HEK293 (cell line): ENCODE measurements around the gene LRRC8D.

Experiments used
- CTCF ChIA-PET: fragments of 350-600 bp; formaldehyde crosslinking; extraction: SDS; loops from one replicate; lab custom pipeline; 2021; ENCODE audit warnings: antibody characterized with exemption; lab: Yijun Ruan, JAX
- POLR2A ChIA-PET: fragments of 300-600 bp; formaldehyde crosslinking; extraction: SDS; loops from one replicate; lab custom pipeline; 2020; ENCODE audit warnings: antibody characterized with exemption, inconsistent platforms; lab: Yijun Ruan, JAX
- H3K27ac ChIP-seq: fragments of 200-500 bp; sonication (Bioruptor generic); 2 replicates; pipeline ENCODE4 v1.5.1; 2014; ENCODE audit warnings: low read depth, low read length, control low read depth, inconsistent platforms; ENCODE audit errors: extremely low read depth
- H3K36me3 ChIP-seq, 2 experiments: fragments of 200-500 bp in 1 of 2; sonication (Bioruptor generic) in 1 of 2; 1 replicate in 1 of 2; 2 replicates in 1 of 2; pipeline ENCODE4 v1.5.1; 2014 to 2017; ENCODE audit warnings: inconsistent platforms in 2 of 2, low read length in 2 of 2; ENCODE audit not compliant: control insufficient read depth in 2 of 2, insufficient read depth in 1 of 2
- H3K4me1 ChIP-seq: fragments of 200-500 bp; sonication (Bioruptor generic); 2 replicates; pipeline ENCODE4 v1.5.1; 2014; ENCODE audit warnings: mild to moderate bottlenecking, low read length, inconsistent platforms; ENCODE audit not compliant: control insufficient read depth, insufficient read depth
- H3K4me3 ChIP-seq: 2 replicates; pipeline ENCODE4 v1.5.1; 2011; ENCODE audit warnings: low read depth, mild to moderate bottlenecking, control low read depth, low read length, moderate library complexity
- H3K9me3 ChIP-seq: fragments of 200-500 bp; sonication (Bioruptor generic); 2 replicates; pipeline ENCODE4 v1.5.1; 2014; ENCODE audit warnings: low read depth, low read length, inconsistent platforms; ENCODE audit not compliant: control insufficient read depth, insufficient read depth
- IKZF3 ChIP-seq: fragments of 450-650 bp; IDR thresholded peaks from 2 replicates; pipeline ENCODE4 v1.5.0; 2018; ENCODE audit warnings: missing biosample characterization, mild to moderate bottlenecking, missing genetic modification characterization, moderate library complexity
- PBX3 ChIP-seq: sonication (generic); formaldehyde crosslinking; IDR thresholded peaks from 2 replicates; pipeline ENCODE4 v1.8.1; 2022; ENCODE audit warnings: mild to moderate bottlenecking, moderate library complexity, missing genetic modification reagents
- PRDM1 ChIP-seq: fragments of 450-650 bp; formaldehyde crosslinking; IDR thresholded peaks from 2 replicates; pipeline ENCODE4; 2016; ENCODE audit warnings: missing biosample characterization, missing genetic modification characterization
- ZEB2 ChIP-seq: fragments of 450-650 bp; formaldehyde crosslinking; IDR thresholded peaks from 2 replicates; pipeline ENCODE4 v1.5.1; 2016; ENCODE audit warnings: missing biosample characterization, missing genetic modification characterization
- ZFP41 ChIP-seq: fragments of 450-650 bp; formaldehyde crosslinking; IDR thresholded peaks from 2 replicates; pipeline ENCODE4 v1.5.1; 2016; ENCODE audit warnings: missing biosample characterization, missing genetic modification characterization, borderline replicate concordance
- ZNF138 ChIP-seq: fragments of 450-650 bp; formaldehyde crosslinking; IDR thresholded peaks from 2 replicates; pipeline ENCODE4 v1.5.1; 2016; ENCODE audit warnings: missing biosample characterization, missing genetic modification characterization, borderline replicate concordance
- ZNF157 ChIP-seq: fragments of 450-650 bp; formaldehyde crosslinking; IDR thresholded peaks from 2 replicates; pipeline ENCODE4 v1.5.1; 2016; ENCODE audit warnings: missing biosample characterization, missing genetic modification characterization
- ZNF202 ChIP-seq: fragments of 450-650 bp; formaldehyde crosslinking; IDR thresholded peaks from 2 replicates; pipeline ENCODE4 v1.5.1; 2016; ENCODE audit warnings: missing biosample characterization, missing genetic modification characterization, borderline replicate concordance
- ZNF223 ChIP-seq: fragments of 450-650 bp; formaldehyde crosslinking; IDR thresholded peaks from 2 replicates; pipeline ENCODE4 v1.5.1; 2016; ENCODE audit warnings: missing biosample characterization, missing genetic modification characterization
- ZNF324 ChIP-seq: fragments of 450-650 bp; formaldehyde crosslinking; IDR thresholded peaks from 2 replicates; pipeline ENCODE4 v1.5.1; 2016; ENCODE audit warnings: missing biosample characterization, missing genetic modification characterization
- ZNF335 ChIP-seq: fragments of 450-650 bp; formaldehyde crosslinking; conservative IDR thresholded peaks from 2 replicates; pipeline ENCODE4 v1.5.1; 2016; ENCODE audit warnings: missing biosample characterization, missing genetic modification characterization
- ZNF488 ChIP-seq: fragments of 450-650 bp; formaldehyde crosslinking; IDR thresholded peaks from 2 replicates; pipeline ENCODE4 v1.5.1; 2016; ENCODE audit warnings: missing biosample characterization, missing genetic modification characterization
- ZNF645 ChIP-seq: fragments of 450-650 bp; formaldehyde crosslinking; IDR thresholded peaks from 2 replicates; pipeline ENCODE4; 2016; ENCODE audit warnings: missing biosample characterization, missing genetic modification characterization
- TF ChIP-seq, protein P1 (sequence below): fragments of 450-650 bp; formaldehyde crosslinking; IDR thresholded peaks from 2 replicates; pipeline ENCODE4 v1.5.1; 2016; ENCODE audit warnings: missing biosample characterization, missing genetic modification characterization, borderline replicate concordance
- TF ChIP-seq, protein P2 (sequence below): fragments of 450-650 bp; formaldehyde crosslinking; IDR thresholded peaks from 2 replicates; pipeline ENCODE4 v1.5.1; 2016; ENCODE audit warnings: missing biosample characterization, missing genetic modification characterization

LRRC8D gene

GRCh38 chr1:89910780-89911179, 89.9 kb downstream of the LRRC8D start:
- Histone ChIP-seq H3K27ac (no peak overlapping the region), H3K4me1 (no peaks in the 10 kb centered on the region; the same call in 1 of the 2 replicates)
- TF ChIP-seq IKZF3 (tag by site-specific recombination) (no peak), ZNF138 (tag by site-specific recombination) (no peak), ZNF223 (no peak), ZNF645 (tag by site-specific recombination) (no peak), ZFP41 (tag by site-specific recombination) (no peak), PBX3 (CRISPR knock-in tag) (no peak), ZEB2 (tag by site-specific recombination) (no peak), ZNF324 (tag by site-specific recombination) (no peak), ZNF335 (tag by site-specific recombination) (no peak), ZNF488 (tag by site-specific recombination) (no peak)
- TF ChIP-seq, all 188 proteins: peak for 0
- ChIA-PET POLR2A (interaction anchor here (0.7 kb wide), 1 partner anchor 90 kb away, joined by 4 read pairs; the partner anchor contains the start of gene LRRC8D), CTCF (interaction anchor here (1.0 kb wide), 1 partner anchor 67 kb away, joined by 5 read pairs; no protein-coding TSS in a partner anchor)
- no peaks in the 10 kb centered on the region for H3K9me3 ChIP-seq
- no peak overlapping the region for H3K4me3 ChIP-seq
- no peaks in the 10 kb centered on the region for H3K36me3 ChIP-seq

DNA sequence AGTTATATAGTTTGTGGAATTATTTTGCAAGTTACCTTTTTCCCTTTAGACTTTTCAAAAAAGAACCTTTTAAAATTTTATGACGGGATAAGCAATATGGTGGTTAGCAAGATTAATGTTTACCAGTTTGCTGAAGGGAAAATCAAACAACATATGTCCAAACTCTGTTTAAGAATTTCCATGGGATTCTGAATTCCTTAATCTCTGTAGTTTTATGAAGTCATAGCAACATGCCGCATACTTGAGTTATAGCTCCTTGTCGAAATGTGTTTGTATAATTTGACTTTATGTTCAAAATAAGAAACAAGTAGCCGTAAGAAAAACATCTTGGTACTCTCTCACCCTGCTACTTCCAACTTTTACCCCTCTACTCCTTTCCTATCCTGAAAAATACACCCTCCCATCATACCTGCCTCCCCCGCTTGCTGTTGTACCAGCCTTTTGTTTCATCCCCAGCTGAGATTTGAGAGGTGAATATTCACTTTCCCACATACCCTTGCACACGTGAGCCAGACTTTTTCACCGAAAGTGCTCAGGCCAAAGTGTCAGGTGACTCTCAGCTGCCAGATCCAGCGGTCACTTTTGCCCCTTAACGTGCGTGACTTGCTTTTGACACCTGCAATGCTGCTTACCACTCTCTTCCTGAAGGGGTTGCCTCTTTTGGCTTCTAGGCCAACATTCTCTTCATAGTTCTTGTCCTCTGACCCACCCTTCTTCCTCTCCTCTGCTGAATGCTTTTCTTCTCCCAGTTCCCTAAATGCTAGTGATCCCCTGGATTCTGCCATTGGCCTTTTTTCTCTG, 90.6 kb downstream of the LRRC8D start:
- Histone ChIP-seq H3K36me3 (no peaks in the 10 kb centered on the region), H3K4me3 (no peak overlapping the region), H3K9me3 (no peaks in the 10 kb centered on the region), H3K4me1 (no peaks in the 10 kb centered on the region; the same call in 1 of the 2 replicates), H3K27ac (no peak overlapping the region)
- TF ChIP-seq, protein P1, sequence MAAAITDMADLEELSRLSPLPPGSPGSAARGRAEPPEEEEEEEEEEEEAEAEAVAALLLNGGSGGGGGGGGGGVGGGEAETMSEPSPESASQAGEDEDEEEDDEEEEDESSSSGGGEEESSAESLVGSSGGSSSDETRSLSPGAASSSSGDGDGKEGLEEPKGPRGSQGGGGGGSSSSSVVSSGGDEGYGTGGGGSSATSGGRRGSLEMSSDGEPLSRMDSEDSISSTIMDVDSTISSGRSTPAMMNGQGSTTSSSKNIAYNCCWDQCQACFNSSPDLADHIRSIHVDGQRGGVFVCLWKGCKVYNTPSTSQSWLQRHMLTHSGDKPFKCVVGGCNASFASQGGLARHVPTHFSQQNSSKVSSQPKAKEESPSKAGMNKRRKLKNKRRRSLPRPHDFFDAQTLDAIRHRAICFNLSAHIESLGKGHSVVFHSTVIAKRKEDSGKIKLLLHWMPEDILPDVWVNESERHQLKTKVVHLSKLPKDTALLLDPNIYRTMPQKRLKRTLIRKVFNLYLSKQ (tag by site-specific recombination), result no peak
- no peak for TF ChIP-seq ZNF202 (tag by site-specific recombination)
- peak; percentile 80 for TF ChIP-seq PRDM1 (tag by site-specific recombination)
- TF ChIP-seq ZNF157 (tag by site-specific recombination), result no peak
- TF ChIP-seq, protein P2, sequence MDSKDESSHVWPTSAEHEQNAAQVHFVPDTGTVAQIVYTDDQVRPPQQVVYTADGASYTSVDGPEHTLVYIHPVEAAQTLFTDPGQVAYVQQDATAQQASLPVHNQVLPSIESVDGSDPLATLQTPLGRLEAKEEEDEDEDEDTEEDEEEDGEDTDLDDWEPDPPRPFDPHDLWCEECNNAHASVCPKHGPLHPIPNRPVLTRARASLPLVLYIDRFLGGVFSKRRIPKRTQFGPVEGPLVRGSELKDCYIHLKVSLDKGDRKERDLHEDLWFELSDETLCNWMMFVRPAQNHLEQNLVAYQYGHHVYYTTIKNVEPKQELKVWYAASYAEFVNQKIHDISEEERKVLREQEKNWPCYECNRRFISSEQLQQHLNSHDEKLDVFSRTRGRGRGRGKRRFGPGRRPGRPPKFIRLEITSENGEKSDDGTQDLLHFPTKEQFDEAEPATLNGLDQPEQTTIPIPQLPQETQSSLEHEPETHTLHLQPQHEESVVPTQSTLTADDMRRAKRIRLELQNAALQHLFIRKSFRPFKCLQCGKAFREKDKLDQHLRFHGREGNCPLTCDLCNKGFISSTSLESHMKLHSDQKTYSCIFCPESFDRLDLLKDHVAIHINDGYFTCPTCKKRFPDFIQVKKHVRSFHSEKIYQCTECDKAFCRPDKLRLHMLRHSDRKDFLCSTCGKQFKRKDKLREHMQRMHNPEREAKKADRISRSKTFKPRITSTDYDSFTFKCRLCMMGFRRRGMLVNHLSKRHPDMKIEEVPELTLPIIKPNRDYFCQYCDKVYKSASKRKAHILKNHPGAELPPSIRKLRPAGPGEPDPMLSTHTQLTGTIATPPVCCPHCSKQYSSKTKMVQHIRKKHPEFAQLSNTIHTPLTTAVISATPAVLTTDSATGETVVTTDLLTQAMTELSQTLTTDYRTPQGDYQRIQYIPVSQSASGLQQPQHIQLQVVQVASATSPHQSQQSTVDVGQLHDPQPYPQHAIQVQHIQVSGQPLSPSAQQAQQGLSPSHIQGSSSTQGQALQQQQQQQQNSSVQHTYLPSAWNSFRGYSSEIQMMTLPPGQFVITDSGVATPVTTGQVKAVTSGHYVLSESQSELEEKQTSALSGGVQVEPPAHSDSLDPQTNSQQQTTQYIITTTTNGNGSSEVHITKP (tag by site-specific recombination), result no peak
- TF ChIP-seq ZNF488 (tag by site-specific recombination), result no peak
- ChIA-PET CTCF (interaction anchor here (1.0 kb wide), 1 partner anchor 68 kb away, joined by 5 read pairs; no protein-coding TSS in a partner anchor), POLR2A (interaction anchor here (0.7 kb wide), 1 partner anchor 91 kb away, joined by 4 read pairs; the partner anchor contains the start of gene LRRC8D)
